Kidney glomerular epithelial cell (primary cell): ENCODE measurements around the gene AOC3.
A peak's percentile ranks its signal among the peaks of the same experiment; 100 is the strongest.
"Not testable (repeated sequence)": the region's sequence is repeated elsewhere in the genome, so short reads cannot be mapped to it uniquely, and the experiment has no call there.

ENCODE experiments used
- DNase-seq: peaks from one replicate; lab custom pipeline; 2025; lab: John Stamatoyannopoulos, UW

Gene AOC3

GRCh38 chr17:42866631-42867575, 15.9 kb downstream of the AOC3 start:
- no peak for DNase-seq

GRCh38 chr17:42867694-42868261, 16.8 kb downstream of the AOC3 start:
- not testable (repeated sequence) for DNase-seq

GRCh38 chr17:42868338-42868737, 17.3 kb downstream of the AOC3 start:
- DNase-seq: no peak

- DNase-seq: no peak
Observed at GRCh38 chr17:42871647-42872046, 20.6 kb downstream of the AOC3 start.

GRCh38 chr17:42872251-42872965, 21.4 kb downstream of the AOC3 start:
- DNase-seq: peak; percentile 47

GRCh38 chr17:42873315-42873714, 22.3 kb downstream of the AOC3 start:
- DNase-seq: no peak

GRCh38 chr17:42873932-42874695, 23.1 kb downstream of the AOC3 start:
- DNase-seq: not testable (repeated sequence)

GRCh38 chr17:42877037-42877436, 26.0 kb downstream of the AOC3 start:
- no peak for DNase-seq

- DNase-seq: no peak
Observed at GRCh38 chr17:42878123-42878880, 27.3 kb downstream of the AOC3 start.

- DNase-seq: no peak
Observed at GRCh38 chr17:42878924-42879595, 28.1 kb downstream of the AOC3 start.

GRCh38 chr17:42879596-42879985, 28.6 kb downstream of the AOC3 start:
- DNase-seq: no peak

- DNase-seq: no peak
Observed at GRCh38 chr17:42880776-42881310, 29.8 kb downstream of the AOC3 start.

GRCh38 chr17:42881706-42882105, 30.7 kb downstream of the AOC3 start:
- DNase-seq: not testable (repeated sequence)

GRCh38 chr17:42882166-42882565, 31.2 kb downstream of the AOC3 start:
- DNase-seq: no peak

- DNase-seq: peak; percentile 82
Observed at GRCh38 chr17:42883802-42884558, 33.0 kb downstream of the AOC3 start.

GRCh38 chr17:42885806-42886205, 34.8 kb downstream of the AOC3 start:
- DNase-seq: not testable (repeated sequence)

- DNase-seq: no peak
Observed at GRCh38 chr17:42886283-42887176, 35.5 kb downstream of the AOC3 start.

GRCh38 chr17:42889809-42890208, 38.8 kb downstream of the AOC3 start:
- no peak for DNase-seq
